Activated T-helper 2 cell treated with anti-CD3 and anti-CD28 coated beads, Interferon-gamma antibody, Interleukin-2, Interleukin-4, amounts not matched to agents 10 μg/mL and 5 μg/mL and 100 μg/mL, durations not matched to agents 14 hours and 24 hours and 36 hours (primary cell): ENCODE data around the gene DLG2. TPM values are rescaled to one million over a fixed set of nuclear protein-coding genes. Genes with fewer than 3 reads are reported as not detected.

Experiments
- DNase-seq: peaks from one replicate; pipeline ENCODE4 v3.0.0; 2021; ENCODE audit warnings: low spot score
- H3K27ac Mint-ChIP-seq: one replicate; pipeline ENCODE4 v1.8.0; 2021; ENCODE audit warnings: mixed read lengths
- H3K27me3 Mint-ChIP-seq: one replicate; pipeline ENCODE4 v1.8.0; 2021; ENCODE audit warnings: low read depth, mixed read lengths
- H3K36me3 Mint-ChIP-seq: one replicate; pipeline ENCODE4 v1.8.0; 2021; ENCODE audit warnings: low read depth, mixed read lengths
- H3K4me1 Mint-ChIP-seq: one replicate; pipeline ENCODE4 v1.8.0; 2021; ENCODE audit warnings: low read depth, mixed read lengths
- H3K4me3 Mint-ChIP-seq: one replicate; pipeline ENCODE4 v1.8.0; 2021; ENCODE audit warnings: low read depth, mild to moderate bottlenecking, moderate library complexity, mixed read lengths
- H3K9me3 Mint-ChIP-seq: one replicate; pipeline ENCODE4 v1.8.0; 2021; ENCODE audit warnings: mixed read lengths
- intact Hi-C: fragments of 100-400 bp; cut with micrococcal nuclease; formaldehyde crosslinking; loops from one replicate; pipeline ENCODE4 v1.15.1; 2023
- total RNA-seq: library from RNA; stranded (reverse); gene quantifications from 2 replicates; pipeline ENCODE4 v1.2.3, GENCODE V29; 2022

Gene DLG2
- total RNA-seq, 1 donor from 2014 or later, result 1.8 TPM

DNA sequence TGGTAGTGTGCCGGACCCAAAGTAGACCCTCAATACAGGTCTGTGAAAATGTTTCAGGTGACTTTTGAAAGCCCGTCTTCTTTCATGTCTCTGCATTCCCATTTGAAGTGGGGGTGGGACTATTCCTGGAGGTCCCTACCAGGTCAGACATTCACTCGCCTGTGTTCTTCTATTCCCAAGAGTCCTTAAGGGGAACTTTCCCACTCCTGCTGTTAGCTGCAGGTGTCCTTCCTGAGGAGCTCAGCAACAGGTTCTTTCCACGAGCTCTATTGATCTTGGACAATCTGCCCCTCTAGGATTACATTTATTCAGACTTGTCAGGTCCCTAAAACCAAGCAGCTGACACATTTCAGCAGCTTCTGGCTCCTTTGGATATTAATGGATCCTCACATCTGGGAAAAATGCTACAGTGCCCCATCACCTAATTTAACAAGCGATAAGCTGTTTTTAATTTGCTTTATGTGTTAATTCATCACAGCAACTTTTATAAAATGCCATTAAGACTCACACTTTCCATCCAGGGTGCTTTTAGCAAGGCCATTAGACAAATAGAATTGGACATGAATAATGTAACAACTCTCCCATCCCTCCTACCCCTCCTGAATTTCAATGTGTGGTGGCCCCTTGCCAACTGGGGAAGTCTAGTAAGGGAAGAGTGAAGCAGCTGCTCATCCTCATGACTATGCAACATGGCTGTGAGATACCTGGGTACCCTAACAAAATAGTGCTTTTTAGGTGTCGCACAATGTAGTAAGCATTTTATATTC, 2081.5 kb downstream of the DLG2 start:
- H3K4me1 Mint-ChIP-seq, result peaks cover 7% of the 10 kb centered on the region
- peaks cover 2% of the 10 kb centered on the region for H3K27me3 Mint-ChIP-seq
- no peak for DNase-seq
- no peaks in the 10 kb centered on the region for H3K9me3 Mint-ChIP-seq
- intact Hi-C loops, result no loop called here
- H3K27ac Mint-ChIP-seq, result no peak overlapping the region
- no peak overlapping the region for H3K4me3 Mint-ChIP-seq
- H3K36me3 Mint-ChIP-seq, result no peaks in the 10 kb centered on the region

DNA sequence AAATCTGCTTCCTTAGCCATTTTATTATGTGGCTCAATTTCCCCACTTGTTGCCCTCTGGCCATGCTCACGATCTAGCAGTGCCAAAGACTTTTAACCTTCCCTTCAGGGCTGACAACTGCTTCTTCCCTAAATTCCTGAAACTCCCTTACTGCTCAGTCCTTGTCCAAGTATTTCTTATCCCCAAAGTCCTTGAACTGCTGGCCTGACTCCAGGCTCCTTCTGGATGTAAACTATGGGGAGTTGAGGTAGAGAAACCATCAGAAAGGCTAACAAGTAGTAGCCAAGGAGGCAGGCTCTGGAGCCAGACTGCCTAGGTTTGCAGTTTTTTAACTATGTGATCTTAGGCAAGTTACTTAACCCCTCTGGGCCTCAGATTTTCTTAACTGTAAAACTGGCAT, 2082.3 kb downstream of the DLG2 start:
- Mint-ChIP-seq H3K27me3 (peaks cover 2% of the 10 kb centered on the region), H3K4me3 (no peak overlapping the region), H3K36me3 (no peaks in the 10 kb centered on the region), H3K4me1 (peaks cover 7% of the 10 kb centered on the region), H3K9me3 (no peaks in the 10 kb centered on the region), H3K27ac (no peak overlapping the region)
- intact Hi-C loops, result no loop called here
- DNase-seq, result no peak

DNA sequence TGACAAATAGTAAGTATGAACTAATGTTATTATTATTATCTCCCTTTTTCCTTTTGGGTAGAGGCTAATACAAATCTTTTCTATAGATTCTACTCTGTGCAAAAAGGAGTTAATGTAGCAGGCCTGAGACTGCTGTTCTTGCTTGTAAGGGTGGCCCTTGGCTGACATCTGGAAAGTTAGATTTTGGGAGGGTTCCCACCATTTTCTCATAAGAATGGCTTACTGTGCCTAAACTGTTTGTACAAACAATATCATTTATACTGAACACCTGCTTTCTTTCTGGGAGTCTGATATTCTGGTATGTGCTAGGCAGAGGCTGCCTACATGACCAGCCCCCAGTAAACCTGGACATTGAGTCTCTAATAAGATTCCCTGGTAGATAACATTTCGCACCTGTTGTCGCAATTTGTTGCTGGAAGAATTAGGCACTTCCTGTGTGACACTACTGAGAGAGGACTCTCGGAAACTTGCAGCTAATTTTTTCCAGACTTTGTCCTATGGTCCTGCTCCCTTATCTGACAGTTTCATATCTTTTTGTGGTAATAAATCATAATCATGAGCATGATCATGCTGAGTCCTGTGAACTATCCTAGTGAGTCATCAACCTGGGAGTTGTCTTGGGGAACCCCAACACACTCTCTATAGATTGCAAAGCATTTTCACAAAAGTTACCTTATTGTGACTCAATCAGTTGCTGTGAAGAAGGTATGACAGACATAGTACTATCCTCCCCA, 2083.3 kb downstream of the DLG2 start:
- H3K4me3 Mint-ChIP-seq, result no peak overlapping the region
- intact Hi-C loops, result no loop called here
- no peaks in the 10 kb centered on the region for H3K36me3 Mint-ChIP-seq
- H3K27me3 Mint-ChIP-seq, result peaks cover 2% of the 10 kb centered on the region
- H3K9me3 Mint-ChIP-seq, result no peaks in the 10 kb centered on the region
- peaks cover 7% of the 10 kb centered on the region for H3K4me1 Mint-ChIP-seq
- no peak for DNase-seq
- no peak overlapping the region for H3K27ac Mint-ChIP-seq

DNA sequence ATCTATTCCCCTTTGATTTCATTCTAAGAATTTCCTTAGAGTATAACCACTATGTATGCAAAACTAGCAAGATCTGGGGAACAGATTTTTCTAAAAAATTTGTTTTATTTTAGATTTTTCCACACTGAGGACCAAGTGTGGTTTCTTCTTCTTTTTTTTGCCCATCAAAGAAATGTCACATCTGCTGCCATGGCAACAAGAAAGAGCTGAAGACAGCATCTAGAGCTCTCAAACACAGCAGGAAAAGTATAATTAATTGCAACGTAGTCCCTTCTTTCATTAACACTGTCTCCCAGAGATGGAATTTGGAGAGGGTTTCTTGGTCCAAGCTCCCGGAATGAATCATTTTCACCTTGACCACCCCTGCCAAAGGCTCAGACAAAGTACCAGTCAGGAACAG, 2084.3 kb downstream of the DLG2 start:
- peaks cover 2% of the 10 kb centered on the region for H3K27me3 Mint-ChIP-seq
- intact Hi-C loops, result no loop called here
- peaks cover 7% of the 10 kb centered on the region for H3K4me1 Mint-ChIP-seq
- H3K36me3 Mint-ChIP-seq, result no peaks in the 10 kb centered on the region
- no peak for DNase-seq
- H3K4me3 Mint-ChIP-seq, result no peak overlapping the region
- no peak overlapping the region for H3K27ac Mint-ChIP-seq
- no peaks in the 10 kb centered on the region for H3K9me3 Mint-ChIP-seq

DNA sequence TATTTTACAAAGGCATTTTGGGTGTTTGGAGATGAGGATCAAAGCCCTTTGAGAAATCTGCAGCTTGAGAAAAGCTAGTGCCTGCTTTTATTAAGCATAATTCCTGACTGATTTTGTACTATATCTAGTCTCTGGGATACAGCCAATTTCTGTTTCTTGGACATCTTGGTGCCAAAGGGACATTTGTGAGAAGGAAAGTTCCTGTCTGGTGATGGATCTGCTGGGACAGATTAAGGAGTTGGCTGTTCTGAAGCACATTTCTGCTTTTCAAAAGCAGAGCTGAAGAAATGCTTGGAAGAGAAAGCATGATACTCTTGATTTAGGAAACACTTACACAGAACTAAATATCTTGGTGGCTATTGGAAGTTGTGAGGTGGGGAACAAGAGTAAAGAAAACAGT, 2086.4 kb downstream of the DLG2 start:
- intact Hi-C loops, result no loop called here
- H3K4me3 Mint-ChIP-seq, result no peak overlapping the region
- H3K9me3 Mint-ChIP-seq, result no peaks in the 10 kb centered on the region
- H3K27ac Mint-ChIP-seq, result no peak overlapping the region
- peaks cover 7% of the 10 kb centered on the region for H3K4me1 Mint-ChIP-seq
- no peak for DNase-seq
- H3K27me3 Mint-ChIP-seq, result peaks cover 2% of the 10 kb centered on the region
- no peaks in the 10 kb centered on the region for H3K36me3 Mint-ChIP-seq

DNA sequence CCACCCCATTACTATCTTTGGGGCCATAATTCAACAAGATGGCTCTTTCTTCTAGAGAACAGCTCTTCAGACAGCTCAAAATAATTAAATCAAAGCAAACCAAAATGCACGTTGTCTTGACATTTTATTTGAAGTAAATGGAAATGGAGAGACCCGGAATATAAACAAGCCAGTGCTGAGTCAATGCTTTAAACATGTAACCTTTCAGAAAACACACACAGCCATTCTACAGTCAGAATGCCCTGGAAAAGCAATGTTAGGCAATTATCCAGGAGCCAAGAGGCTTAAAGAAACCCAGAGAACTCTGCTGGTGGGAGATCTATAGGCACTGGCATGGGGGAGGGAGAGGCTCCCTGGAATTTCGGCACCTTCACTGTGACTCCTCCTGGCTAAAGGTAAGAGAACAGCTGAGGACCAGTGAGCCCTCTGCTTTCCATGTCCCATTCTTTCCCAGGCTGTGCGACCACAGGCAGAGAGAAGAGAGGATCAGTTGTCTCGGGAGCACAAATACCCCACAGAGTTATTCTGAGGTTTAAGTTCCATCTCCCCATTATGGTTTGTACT, 2086.9 kb downstream of the DLG2 start:
- H3K9me3 Mint-ChIP-seq, result no peaks in the 10 kb centered on the region
- no peak overlapping the region for H3K4me3 Mint-ChIP-seq
- peaks cover 7% of the 10 kb centered on the region for H3K4me1 Mint-ChIP-seq
- H3K36me3 Mint-ChIP-seq, result no peaks in the 10 kb centered on the region
- no peak for DNase-seq
- H3K27ac Mint-ChIP-seq, result no peak overlapping the region
- intact Hi-C loops, result no loop called here
- peaks cover 2% of the 10 kb centered on the region for H3K27me3 Mint-ChIP-seq

DNA sequence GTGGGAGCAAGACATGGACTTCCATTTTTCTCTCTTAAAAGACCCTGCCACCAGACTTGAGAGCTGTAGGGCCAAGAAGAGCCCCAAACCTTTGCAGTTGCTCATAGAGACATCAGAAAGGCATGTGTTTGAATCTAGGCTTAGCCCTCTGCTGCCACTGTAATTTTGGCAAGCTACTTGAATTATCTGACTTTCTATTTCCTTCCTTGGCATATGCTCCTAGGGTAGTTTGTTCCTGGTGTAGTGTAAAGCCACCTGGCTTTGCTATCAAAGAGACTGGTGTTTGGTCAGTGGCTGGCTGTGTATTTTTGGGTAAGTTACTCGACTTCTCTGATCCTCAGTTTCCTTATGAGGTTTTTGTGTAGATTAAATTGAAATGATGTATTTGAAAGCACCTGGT, 2088.9 kb downstream of the DLG2 start:
- Mint-ChIP-seq H3K4me3 (no peak overlapping the region), H3K36me3 (no peaks in the 10 kb centered on the region), H3K9me3 (no peaks in the 10 kb centered on the region), H3K27me3 (peaks cover 2% of the 10 kb centered on the region), H3K4me1 (peaks cover 2% of the 10 kb centered on the region), H3K27ac (no peak overlapping the region)
- intact Hi-C loops, result no loop called here
- no peak for DNase-seq

DNA sequence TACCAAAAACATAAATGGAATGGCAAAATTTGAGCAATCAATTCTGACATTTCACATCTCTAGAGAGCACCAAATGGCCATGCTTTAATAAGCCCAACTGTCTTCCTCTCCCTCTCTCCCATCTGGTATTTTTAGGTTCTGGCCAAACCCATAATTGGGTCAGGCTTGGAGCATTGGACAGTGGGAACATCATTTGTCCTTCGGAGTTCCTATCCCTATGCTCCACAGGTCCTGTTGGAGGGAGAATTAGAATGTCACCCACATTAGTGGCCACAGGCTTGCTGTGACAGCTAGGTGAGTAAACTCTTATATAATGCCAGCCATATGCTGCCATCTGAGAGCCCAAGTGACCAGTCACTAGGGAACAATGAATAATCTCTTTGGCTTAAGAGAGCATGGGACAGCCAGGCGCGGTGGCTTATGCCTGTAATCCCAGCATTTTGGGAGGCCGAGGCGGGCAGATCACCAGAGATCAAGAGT, 2090.0 kb downstream of the DLG2 start:
- peaks cover 2% of the 10 kb centered on the region for H3K27me3 Mint-ChIP-seq
- no peaks in the 10 kb centered on the region for H3K36me3 Mint-ChIP-seq
- H3K4me3 Mint-ChIP-seq, result no peak overlapping the region
- no peak overlapping the region for H3K27ac Mint-ChIP-seq
- intact Hi-C loops, result no loop called here
- H3K4me1 Mint-ChIP-seq, result no peaks in the 10 kb centered on the region
- no peaks in the 10 kb centered on the region for H3K9me3 Mint-ChIP-seq
- no peak for DNase-seq

DNA sequence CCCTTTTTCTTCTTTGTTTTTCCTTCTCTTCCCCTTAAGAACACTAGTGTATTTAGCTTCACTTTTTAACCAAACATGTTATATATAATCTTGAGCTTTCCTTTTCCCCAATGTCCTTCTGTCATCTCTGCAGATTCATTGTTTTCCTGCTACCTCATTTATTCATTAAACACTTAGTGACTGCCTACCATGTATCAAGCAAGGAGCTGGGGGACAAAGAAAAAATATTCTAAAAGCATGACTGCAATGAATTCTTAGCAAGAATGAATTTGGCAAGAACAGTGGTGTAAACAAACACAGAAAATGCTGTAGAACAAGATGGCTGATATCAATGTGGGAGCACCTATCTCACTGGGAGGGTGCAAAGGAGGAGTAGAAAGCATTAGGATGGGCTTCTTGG, 2094.0 kb downstream of the DLG2 start:
- Mint-ChIP-seq H3K9me3 (no peaks in the 10 kb centered on the region), H3K27ac (no peak overlapping the region), H3K4me1 (no peaks in the 10 kb centered on the region), H3K4me3 (no peak overlapping the region), H3K27me3 (peaks cover 3% of the 10 kb centered on the region), H3K36me3 (no peaks in the 10 kb centered on the region)
- intact Hi-C loops, result no loop called here
- DNase-seq, result no peak

DNA sequence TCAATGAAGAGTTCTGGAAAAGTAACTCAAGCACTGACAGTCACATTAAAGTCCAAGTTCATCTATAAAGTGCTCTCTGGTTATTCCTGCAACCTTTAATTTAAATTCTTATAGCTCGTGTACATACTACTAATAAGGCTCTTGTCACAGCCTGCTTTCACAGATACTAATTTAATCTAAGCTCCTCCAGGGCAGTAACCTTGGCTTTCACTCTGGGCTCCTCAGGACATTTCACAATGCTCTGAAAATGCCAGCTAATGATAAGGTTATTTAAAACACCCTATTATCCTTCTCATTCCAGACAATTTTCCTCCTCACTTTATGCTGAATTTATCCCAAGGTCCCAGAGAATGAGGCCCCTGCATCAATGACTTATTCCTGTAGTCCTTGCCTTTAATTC, 2098.3 kb downstream of the DLG2 start:
- no peak for DNase-seq
- peaks cover 3% of the 10 kb centered on the region for H3K27me3 Mint-ChIP-seq
- no peak overlapping the region for H3K27ac Mint-ChIP-seq
- intact Hi-C loops, result no loop called here
- H3K9me3 Mint-ChIP-seq, result no peaks in the 10 kb centered on the region
- no peak overlapping the region for H3K4me3 Mint-ChIP-seq
- H3K4me1 Mint-ChIP-seq, result no peaks in the 10 kb centered on the region
- H3K36me3 Mint-ChIP-seq, result no peaks in the 10 kb centered on the region

DNA sequence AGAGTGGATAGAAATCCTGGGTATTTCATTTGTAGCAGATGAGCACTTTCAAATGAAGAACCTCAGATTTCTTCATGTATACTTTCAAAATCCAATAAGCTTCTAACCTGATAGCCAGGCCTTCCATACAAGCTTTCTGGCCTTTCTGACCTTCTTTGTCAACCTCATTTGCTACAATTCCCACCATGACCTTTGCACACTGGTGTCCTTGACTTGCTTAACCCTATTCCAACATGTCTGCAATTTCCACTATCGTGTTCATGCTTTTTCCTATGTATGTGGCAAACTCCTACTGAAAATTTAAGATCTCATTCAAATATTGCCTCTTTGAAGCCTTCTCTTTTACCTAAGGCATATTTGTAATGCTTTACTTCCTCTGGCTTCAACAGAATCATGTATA, 2098.9 kb downstream of the DLG2 start:
- Mint-ChIP-seq H3K9me3 (no peaks in the 10 kb centered on the region), H3K27ac (no peak overlapping the region), H3K4me1 (no peaks in the 10 kb centered on the region), H3K4me3 (no peak overlapping the region), H3K36me3 (no peaks in the 10 kb centered on the region), H3K27me3 (peaks cover 3% of the 10 kb centered on the region)
- intact Hi-C loops, result no loop called here
- no peak for DNase-seq

DNA sequence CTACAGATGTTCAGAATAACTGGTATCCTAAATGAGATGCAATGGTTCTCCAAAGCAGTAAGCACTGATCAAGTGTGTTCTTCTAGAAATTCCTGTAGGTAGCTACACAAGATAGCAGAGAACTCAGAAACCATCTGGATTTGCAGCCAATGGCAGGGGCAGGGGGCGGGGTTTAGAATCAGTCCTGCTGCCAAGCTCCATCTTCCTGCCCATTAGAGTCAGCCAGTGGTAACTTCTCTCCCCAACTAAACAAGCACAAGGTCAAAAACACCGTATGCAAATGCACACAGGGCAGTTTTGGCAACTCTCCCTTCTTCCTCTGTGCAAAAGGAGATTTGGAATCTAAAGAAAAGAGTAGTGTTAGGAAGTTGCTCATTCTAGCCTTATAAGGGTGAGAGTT, 2103.5 kb downstream of the DLG2 start:
- Mint-ChIP-seq H3K27ac (no peak overlapping the region), H3K4me1 (no peaks in the 10 kb centered on the region), H3K27me3 (peaks cover 3% of the 10 kb centered on the region), H3K9me3 (no peaks in the 10 kb centered on the region), H3K4me3 (no peak overlapping the region), H3K36me3 (no peaks in the 10 kb centered on the region)
- intact Hi-C loops, result no loop called here
- DNase-seq, result no peak

DNA sequence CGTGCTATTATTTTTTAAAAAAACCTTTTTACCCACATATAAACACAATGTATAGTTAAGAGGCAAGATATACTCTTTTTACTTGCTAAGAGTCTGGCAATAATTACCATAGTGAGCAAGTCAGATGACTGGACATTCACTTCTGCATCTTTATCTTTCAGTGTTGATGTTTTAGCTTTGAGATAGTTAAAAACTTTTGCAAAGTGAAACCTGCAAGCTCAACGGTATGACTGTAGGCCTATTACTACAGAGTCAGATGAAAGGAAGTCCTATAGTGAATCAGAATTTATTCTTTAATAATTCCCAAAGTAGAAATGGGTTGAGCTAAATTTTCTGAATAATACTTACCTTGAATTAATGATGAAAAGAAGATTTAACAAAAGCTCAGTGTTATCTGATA, 2104.2 kb downstream of the DLG2 start:
- intact Hi-C loops, result no loop called here
- no peaks in the 10 kb centered on the region for H3K36me3 Mint-ChIP-seq
- no peak overlapping the region for H3K27ac Mint-ChIP-seq
- H3K4me3 Mint-ChIP-seq, result no peak overlapping the region
- no peak for DNase-seq
- no peaks in the 10 kb centered on the region for H3K27me3 Mint-ChIP-seq
- H3K9me3 Mint-ChIP-seq, result no peaks in the 10 kb centered on the region
- H3K4me1 Mint-ChIP-seq, result no peaks in the 10 kb centered on the region
